IPS-20b (cell line): ENCODE measurements around the gene PCBD1.

Source experiments
- H3K27ac ChIP-seq: one replicate; pipeline ENCODE4 v1.5.1; 2013; ENCODE audit warnings: low read length
- H3K27me3 ChIP-seq: 2 replicates; pipeline ENCODE4 v1.6.1; 2013; ENCODE audit warnings: mild to moderate bottlenecking, low read length, inconsistent platforms; ENCODE audit not compliant: insufficient read depth
- H3K36me3 ChIP-seq: 2 replicates; pipeline ENCODE4 v1.6.1; 2013; ENCODE audit warnings: low read depth, mild to moderate bottlenecking, inconsistent platforms, low read length, moderate library complexity; ENCODE audit not compliant: insufficient read depth
- H3K4me1 ChIP-seq: 2 replicates; pipeline ENCODE4 v1.6.1; 2013; ENCODE audit warnings: mild to moderate bottlenecking, control low read depth, inconsistent platforms, low read length, moderate library complexity; ENCODE audit not compliant: insufficient read depth
- H3K4me3 ChIP-seq: 2 replicates; pipeline ENCODE4 v1.5.1; 2013; ENCODE audit warnings: mild to moderate bottlenecking, low read length, inconsistent platforms
- H3K9ac ChIP-seq: 2 replicates; pipeline ENCODE4 v1.6.1; 2013; ENCODE audit warnings: low read depth, mild to moderate bottlenecking, inconsistent platforms, low read length, moderate library complexity
- H3K9me3 ChIP-seq: 2 replicates; pipeline ENCODE4 v1.6.1; 2013; ENCODE audit warnings: mild to moderate bottlenecking, low read depth, low read length, inconsistent platforms; ENCODE audit not compliant: insufficient read depth

The PCBD1 gene

GRCh38 chr10:70887804-70888800 is at the start of gene PCBD1:
Gene PCBD1, minus strand, starts transcription at chr10:70888565. Its CDS starts 32 bp downstream, at chr10:70888533.
- Histone ChIP-seq H3K4me1 (peaks cover 37% of the 10 kb centered on the region), H3K27ac (no peak within 1 kb of the TSS), H3K36me3 (peaks cover 23% of the 10 kb centered on the region)

GRCh38 chr10:70937661-70938060 is 49.3 kb upstream of the PCBD1 start:
- H3K9me3 ChIP-seq: no peaks in the 10 kb centered on the region
- H3K27ac ChIP-seq: no peak overlapping the region
- H3K9ac ChIP-seq: no peak overlapping the region
- no peaks in the 10 kb centered on the region for H3K27me3 ChIP-seq
- no peaks in the 10 kb centered on the region for H3K4me1 ChIP-seq
- H3K4me3 ChIP-seq: no peak overlapping the region
- H3K36me3 ChIP-seq: no peaks in the 10 kb centered on the region

More at GRCh38 chr10:70887804-70888800, at the start of gene PCBD1:
- H3K4me3 ChIP-seq: peak within 1 kb of the TSS; percentile 82
- no peaks in the 10 kb centered on the region for H3K9me3 ChIP-seq
- no peaks in the 10 kb centered on the region for H3K27me3 ChIP-seq
- peak within 1 kb of the TSS; percentile 62; the same call in 1 of the 2 replicates for H3K9ac ChIP-seq

GRCh38 chr10:70936111-70936510 is 47.7 kb upstream of the PCBD1 start:
- Histone ChIP-seq H3K9ac (no peak overlapping the region), H3K36me3 (no peaks in the 10 kb centered on the region), H3K9me3 (no peaks in the 10 kb centered on the region), H3K27ac (no peak overlapping the region), H3K27me3 (no peaks in the 10 kb centered on the region), H3K4me1 (no peaks in the 10 kb centered on the region), H3K4me3 (no peak overlapping the region)

GRCh38 chr10:70935631-70936030 is 47.3 kb upstream of the PCBD1 start:
- no peak overlapping the region for H3K4me3 ChIP-seq
- H3K36me3 ChIP-seq: no peaks in the 10 kb centered on the region
- no peaks in the 10 kb centered on the region for H3K4me1 ChIP-seq
- H3K27ac ChIP-seq: no peak overlapping the region
- H3K9ac ChIP-seq: no peak overlapping the region
- no peaks in the 10 kb centered on the region for H3K9me3 ChIP-seq
- H3K27me3 ChIP-seq: no peaks in the 10 kb centered on the region

GRCh38 chr10:70935125-70935625 is 46.8 kb upstream of the PCBD1 start:
- Histone ChIP-seq H3K4me1 (no peaks in the 10 kb centered on the region), H3K36me3 (no peaks in the 10 kb centered on the region), H3K27ac (no peak overlapping the region), H3K9me3 (no peaks in the 10 kb centered on the region), H3K9ac (no peak overlapping the region), H3K4me3 (no peak overlapping the region), H3K27me3 (no peaks in the 10 kb centered on the region)

GRCh38 chr10:70934701-70935100 is 46.3 kb upstream of the PCBD1 start:
- no peak overlapping the region for H3K9ac ChIP-seq
- no peaks in the 10 kb centered on the region for H3K9me3 ChIP-seq
- H3K36me3 ChIP-seq: no peaks in the 10 kb centered on the region
- no peak overlapping the region for H3K4me3 ChIP-seq
- H3K4me1 ChIP-seq: no peaks in the 10 kb centered on the region
- no peak overlapping the region for H3K27ac ChIP-seq
- no peaks in the 10 kb centered on the region for H3K27me3 ChIP-seq

- Histone ChIP-seq H3K27ac (no peak overlapping the region), H3K9me3 (no peaks in the 10 kb centered on the region), H3K36me3 (no peaks in the 10 kb centered on the region), H3K4me1 (no peaks in the 10 kb centered on the region), H3K27me3 (no peaks in the 10 kb centered on the region), H3K9ac (no peak overlapping the region), H3K4me3 (no peak overlapping the region)
These were observed 44.2 kb upstream of the PCBD1 start for GRCh38 chr10:70932392-70933196.

GRCh38 chr10:70931168-70931815 is 42.9 kb upstream of the PCBD1 start:
- H3K27me3 ChIP-seq: no peaks in the 10 kb centered on the region
- no peaks in the 10 kb centered on the region for H3K9me3 ChIP-seq
- H3K27ac ChIP-seq: no peak overlapping the region
- no peak overlapping the region for H3K4me3 ChIP-seq
- no peaks in the 10 kb centered on the region for H3K36me3 ChIP-seq
- H3K4me1 ChIP-seq: no peaks in the 10 kb centered on the region
- no peak overlapping the region for H3K9ac ChIP-seq

- Histone ChIP-seq H3K9me3 (no peaks in the 10 kb centered on the region), H3K27me3 (0 out of 2 replicates have a peak, but pooled peaks cover under 1% of the 10 kb centered on the region), H3K4me3 (no peak overlapping the region), H3K4me1 (no peaks in the 10 kb centered on the region), H3K9ac (no peak overlapping the region), H3K36me3 (no peaks in the 10 kb centered on the region), H3K27ac (no peak overlapping the region)
These were observed 42.1 kb upstream of the PCBD1 start for GRCh38 chr10:70930263-70931000.

- Histone ChIP-seq H3K4me3 (no peak overlapping the region), H3K9ac (no peak overlapping the region), H3K27me3 (0 out of 2 replicates have a peak, but pooled peaks cover 3% of the 10 kb centered on the region), H3K36me3 (no peaks in the 10 kb centered on the region), H3K4me1 (no peaks in the 10 kb centered on the region), H3K27ac (no peak overlapping the region), H3K9me3 (no peaks in the 10 kb centered on the region)
These were observed 39.8 kb upstream of the PCBD1 start for GRCh38 chr10:70928140-70928539.
